Ovary (tissue), 9 donors: ENCODE results near the gene GPR27. TPM values are rescaled to one million over a fixed set of nuclear protein-coding genes. Genes with fewer than 3 reads are reported as not detected.

Experiments used
- DNase-seq, 5 donors: peaks; one replicate each; pipeline ENCODE4 v3.0.0-alpha.2; 2019 to 2020
- H3K27ac ChIP-seq, 2 donors: fragments of 200-600 bp; one replicate each; pipeline versions ENCODE4 v1.5.1 to v1.8.0; 2019 to 2022
- H3K27me3 ChIP-seq: fragments of 200-600 bp; one replicate; pipeline ENCODE4 v1.8.0; 2022
- H3K36me3 ChIP-seq: fragments of 200-600 bp; sonication (generic); one replicate; pipeline ENCODE4 v1.5.1; 2019
- H3K4me1 ChIP-seq: one replicate; pipeline ENCODE4 v1.8.1; 2013; ENCODE audit warnings: mild to moderate bottlenecking, moderate library complexity; ENCODE audit not compliant: insufficient read depth
- H3K4me3 ChIP-seq: fragments of 200-600 bp; sonication (generic); one replicate; pipeline ENCODE4 v1.5.1; 2017
- H3K9me3 ChIP-seq, 2 donors: fragments of 200-600 bp in 1 of 2; sonication (generic) in 1 of 2; one replicate each; pipeline versions ENCODE4 v1.5.1 to v1.8.1; 2013 to 2019; ENCODE audit warnings: mild to moderate bottlenecking in 1 of 2, moderate library complexity in 1 of 2
- EP300 ChIP-seq: sonication (generic); formaldehyde crosslinking; IDR thresholded peaks from one replicate; pipeline ENCODE4 v1.6.1; 2017; ENCODE audit warnings: antibody characterized with exemption
- POLR2A ChIP-seq: fragments of 450-650 bp; IDR thresholded peaks from one replicate; pipeline ENCODE4 v1.6.1; 2017; ENCODE audit warnings: antibody characterized with exemption, mild to moderate bottlenecking, moderate library complexity
- WGBS, 3 donors: extraction: QIAGEN DNeasy Blood & Tissue Kit in 1 of 3; methylation state at CpG; one replicate each; pipeline versions ENCODE4 v1.1.5 to v1.1.7; 2013 to 2017; 5-methylcytosine and 5-hydroxymethylcytosine counted together
- intact Hi-C, 4 donors: fragments of 100-400 bp; cut with DNase I; formaldehyde crosslinking; loops; one replicate each; pipeline versions ENCODE4 v1.11.0 to v1.15.1; 2022 to 2023
- polyA plus RNA-seq, 2 donors: library from polyadenylated mRNA; stranded (reverse); fragments of 200-250 nt in 1 of 2; fragments of 350-450 nt in 1 of 2; fragmentation: Illumina TruSeq in 1 of 2; extraction: RNeasy Lipid Tissue Mini Kit (QIAGEN cat#74804) in 1 of 2; gene quantifications; one replicate each; pipeline ENCODE4 v1.2.3, GENCODE V29; 2013 to 2014
- total RNA-seq, 7 donors: library from RNA; depleted of rRNA in 2 of 7; stranded (reverse); fragments of >200 nt in 2 of 7; fragmentation: NEBNext Ultra II Directional in 3 of 7; extraction: Animal tissue kit (Norgen Biotek cat#: 25700) in 3 of 7; gene quantifications; one replicate each; pipeline versions ENCODE4 v1.1.0 to v1.2.4, GENCODE V29; 2016 to 2023
- TF ChIP-seq, protein P1 (sequence below), 3 donors: fragments of 450-650 bp in 2 of 3; fragments of 200-600 bp in 1 of 3; IDR thresholded peaks; one replicate each; pipeline versions ENCODE4 v1.5.1 to v1.8.0; 2016 to 2022; ENCODE audit warnings: antibody characterized with exemption in 3 of 3, mild to moderate bottlenecking in 1 of 3
- donor health status: DM: no; HTN: no; CAD: no; lungs with moderate emphysema.
- donor health status: DM: no; HTN: no; CAD: no.
- donor health status: Bipolar disorder and iron deficiency.
- donor health status: DM: yes; HTN: yes; CAD: no.
- donor health status: DM: no; HTN: no; CAD: no.
- donor health status: DM: yes; HTN: yes; CAD: no.

Gene GPR27
- total and polyA plus RNA-seq, 9 donors, result 2.1 to 12.7 (median 6.1) TPM

DNA sequence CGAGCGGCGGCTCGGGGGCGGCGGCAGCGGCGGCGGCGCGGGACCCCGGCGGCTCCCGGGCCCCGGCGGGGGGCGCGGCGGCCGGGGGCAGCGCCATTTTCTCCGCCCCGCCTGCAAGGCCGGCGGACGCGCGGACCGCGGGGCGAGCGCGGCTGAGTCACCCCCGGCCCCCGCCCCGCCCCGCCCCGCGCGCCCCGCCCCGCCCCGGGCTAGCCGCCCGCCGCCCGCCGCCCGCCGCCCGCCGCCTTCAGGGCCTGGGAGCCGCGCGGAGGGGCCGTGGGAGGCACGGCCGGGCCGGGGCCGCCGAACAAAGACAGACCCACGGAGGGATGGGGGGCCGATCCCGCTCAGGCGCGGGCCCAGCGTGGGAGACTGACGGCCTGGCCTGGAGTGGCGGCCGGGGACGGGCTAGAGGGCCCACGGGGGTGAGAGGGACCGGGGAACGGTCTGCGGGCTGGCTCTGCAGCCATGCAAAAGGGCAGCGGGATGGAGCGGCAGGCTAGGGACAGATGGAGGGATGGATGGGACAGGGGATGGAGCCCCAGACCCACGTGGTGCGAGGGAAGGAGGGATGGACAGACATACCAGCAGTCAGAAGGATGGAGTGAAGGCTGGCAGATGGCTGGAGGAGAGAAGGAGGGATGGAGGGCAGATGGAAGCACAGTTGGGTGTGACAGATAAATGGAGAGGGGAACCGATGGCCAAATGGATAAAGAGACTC, 28.2 kb upstream of the GPR27 start, which contains the start of gene EIF4E3:
Gene EIF4E3 (minus strand): TSS at position 132 of the 721 bp plus-strand sequence. CDS start 35 bp downstream, at position 97.
- Histone ChIP-seq H3K27ac (peak within 1 kb of the TSS; percentile 76 to 80), H3K4me3 (peak within 1 kb of the TSS; percentile 90), H3K27me3 (no peaks in the 10 kb centered on the region), H3K4me1 (peaks cover 6% of the 10 kb centered on the region), H3K36me3 (no peaks in the 10 kb centered on the region), H3K9me3 (no peaks in the 10 kb centered on the region)
- 2 to 4% (median 2%) methylated on average over 19 to 76 of the region's 80 CpGs for WGBS, 3 donors
- peak in 4 of 5 donors; percentile 39 to 72 (median 56) for DNase-seq
- intact Hi-C loops, result loop anchor here in 2 of 4 donors (10.0 kb wide), 2 partner anchors 1089 to 1099 kb away; no protein-coding TSS in a partner anchor
- TF ChIP-seq EP300 (no peak), POLR2A (no peak)
- TF ChIP-seq, protein P1, sequence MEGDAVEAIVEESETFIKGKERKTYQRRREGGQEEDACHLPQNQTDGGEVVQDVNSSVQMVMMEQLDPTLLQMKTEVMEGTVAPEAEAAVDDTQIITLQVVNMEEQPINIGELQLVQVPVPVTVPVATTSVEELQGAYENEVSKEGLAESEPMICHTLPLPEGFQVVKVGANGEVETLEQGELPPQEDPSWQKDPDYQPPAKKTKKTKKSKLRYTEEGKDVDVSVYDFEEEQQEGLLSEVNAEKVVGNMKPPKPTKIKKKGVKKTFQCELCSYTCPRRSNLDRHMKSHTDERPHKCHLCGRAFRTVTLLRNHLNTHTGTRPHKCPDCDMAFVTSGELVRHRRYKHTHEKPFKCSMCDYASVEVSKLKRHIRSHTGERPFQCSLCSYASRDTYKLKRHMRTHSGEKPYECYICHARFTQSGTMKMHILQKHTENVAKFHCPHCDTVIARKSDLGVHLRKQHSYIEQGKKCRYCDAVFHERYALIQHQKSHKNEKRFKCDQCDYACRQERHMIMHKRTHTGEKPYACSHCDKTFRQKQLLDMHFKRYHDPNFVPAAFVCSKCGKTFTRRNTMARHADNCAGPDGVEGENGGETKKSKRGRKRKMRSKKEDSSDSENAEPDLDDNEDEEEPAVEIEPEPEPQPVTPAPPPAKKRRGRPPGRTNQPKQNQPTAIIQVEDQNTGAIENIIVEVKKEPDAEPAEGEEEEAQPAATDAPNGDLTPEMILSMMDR (IDR thresholded peaks at IDR 0.05), result no peak

DNA sequence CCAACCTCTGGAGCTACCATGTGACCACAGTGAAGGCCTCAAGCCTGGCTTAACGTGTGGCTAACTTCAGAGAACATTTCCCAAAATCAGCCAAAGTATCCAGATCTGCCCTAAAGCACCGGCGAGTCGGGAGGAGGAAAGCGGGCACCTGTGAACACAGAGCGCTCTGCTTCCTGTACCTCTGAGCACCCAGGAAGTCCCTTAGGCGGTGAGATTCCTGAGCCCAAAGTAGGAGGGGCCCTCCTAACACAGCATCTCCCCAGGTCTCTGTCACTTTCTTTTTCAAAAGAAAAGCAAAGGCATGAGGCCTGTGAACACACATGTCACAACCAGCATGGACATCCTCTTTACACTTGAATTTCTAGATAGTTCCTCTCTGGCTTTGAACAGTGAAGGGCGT, 27.5 kb upstream of the GPR27 start:
- no peak for TF ChIP-seq EP300
- TF ChIP-seq POLR2A, result no peak
- TF ChIP-seq, protein P1 (IDR thresholded peaks at IDR 0.05), result no peak
- WGBS, 3 donors, result 88 to 93% (median 93%) methylated on average over 8 of the region's 8 CpGs
- Histone ChIP-seq H3K4me3 (no peak overlapping the region), H3K4me1 (peaks cover 6% of the 10 kb centered on the region), H3K9me3 (no peaks in the 10 kb centered on the region), H3K27me3 (no peaks in the 10 kb centered on the region), H3K36me3 (no peaks in the 10 kb centered on the region), H3K27ac (peak overlapping the region in 1 of 2 donors; percentile 54)
- intact Hi-C loops, result loop anchor here in 2 of 4 donors (10.0 kb wide), 2 partner anchors 1089 to 1099 kb away; no protein-coding TSS in a partner anchor
- no peak for DNase-seq

DNA sequence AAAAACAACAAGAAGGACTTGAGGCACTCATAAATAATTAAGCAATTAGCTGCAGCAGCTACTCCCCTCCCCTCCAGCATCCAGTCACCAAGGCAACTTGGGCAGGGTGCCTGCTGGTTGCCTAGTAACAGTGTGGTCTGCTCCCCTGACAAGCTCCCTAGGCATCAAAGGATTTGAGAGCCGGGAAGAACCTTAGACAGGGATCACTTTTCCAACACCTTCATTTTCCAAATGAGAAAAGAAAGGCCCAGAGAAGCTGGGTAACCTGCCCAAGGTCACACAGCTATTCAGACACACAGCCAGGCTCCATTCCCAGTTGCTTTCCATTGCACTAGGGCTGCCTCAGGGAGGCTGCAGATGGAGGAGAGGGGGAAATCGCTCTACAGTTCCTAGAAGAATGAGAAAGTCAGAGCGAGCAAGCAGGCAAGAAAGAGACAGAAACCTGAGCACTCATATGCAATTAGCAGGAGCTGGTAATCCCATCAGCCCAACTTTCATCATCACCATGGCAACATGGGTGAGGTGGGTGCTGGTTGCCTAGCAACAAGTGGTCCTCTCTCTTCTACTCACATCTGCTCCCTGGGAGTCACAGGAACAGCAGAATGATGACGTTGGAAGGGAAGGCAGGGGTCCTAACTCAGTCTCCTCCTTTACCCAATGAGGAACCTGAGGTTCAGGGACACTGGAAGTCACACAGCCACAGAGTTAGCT, 24.9 kb upstream of the GPR27 start:
- Histone ChIP-seq H3K36me3 (no peaks in the 10 kb centered on the region), H3K4me1 (peaks cover 3% of the 10 kb centered on the region), H3K27me3 (no peaks in the 10 kb centered on the region), H3K27ac (no peak overlapping the region), H3K4me3 (no peak overlapping the region), H3K9me3 (no peaks in the 10 kb centered on the region)
- intact Hi-C loops, result loop anchor here in 2 of 4 donors (10.0 kb wide), 2 partner anchors 1086 to 1096 kb away; no protein-coding TSS in a partner anchor
- 62 to 71% (median 63%) methylated on average over 4 of the region's 4 CpGs for WGBS, 3 donors
- TF ChIP-seq POLR2A (no peak), EP300 (no peak)
- TF ChIP-seq, protein P1 (IDR thresholded peaks at IDR 0.05), result no peak
- no peak for DNase-seq

DNA sequence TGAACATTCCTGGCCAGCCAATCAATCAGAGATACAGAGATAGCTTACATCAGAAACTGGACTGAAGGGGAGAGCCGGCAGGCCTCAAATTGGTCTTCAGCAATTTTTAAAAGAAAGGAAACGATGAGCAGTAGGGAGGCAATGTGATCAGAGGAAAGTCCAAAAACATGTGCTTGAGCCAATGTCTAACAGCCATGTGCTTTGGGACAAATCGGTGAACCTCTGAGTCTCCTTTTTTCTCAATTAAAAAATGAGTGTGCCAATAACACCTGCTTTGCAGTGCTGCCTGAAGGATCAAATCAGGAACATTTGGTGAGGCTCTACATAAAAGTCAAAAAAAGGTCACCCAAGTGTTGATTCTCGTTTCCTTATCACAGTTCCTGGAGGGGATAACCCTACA, 21.0 kb upstream of the GPR27 start:
- no peak for DNase-seq
- H3K27ac ChIP-seq, result no peak overlapping the region
- H3K4me1 ChIP-seq, result no peaks in the 10 kb centered on the region
- H3K27me3 ChIP-seq, result no peaks in the 10 kb centered on the region
- TF ChIP-seq POLR2A (no peak), EP300 (no peak)
- TF ChIP-seq, protein P1 (IDR thresholded peaks at IDR 0.05), result no peak
- 85 to 90% (median 87%) methylated on average over 4 of the region's 4 CpGs for WGBS, 3 donors
- H3K36me3 ChIP-seq, result no peaks in the 10 kb centered on the region
- intact Hi-C loops, result no loop called here
- H3K9me3 ChIP-seq, result no peaks in the 10 kb centered on the region
- no peak overlapping the region for H3K4me3 ChIP-seq
